ENCODE results near the gene NUMA1.

Gene NUMA1

GRCh38 chr11:72083414-72083813 lies 3.1 kb upstream of the NUMA1 start:
- TF ChIP-seq CTCF (IDR thresholded peaks at IDR 0.05) = no peak

DNA sequence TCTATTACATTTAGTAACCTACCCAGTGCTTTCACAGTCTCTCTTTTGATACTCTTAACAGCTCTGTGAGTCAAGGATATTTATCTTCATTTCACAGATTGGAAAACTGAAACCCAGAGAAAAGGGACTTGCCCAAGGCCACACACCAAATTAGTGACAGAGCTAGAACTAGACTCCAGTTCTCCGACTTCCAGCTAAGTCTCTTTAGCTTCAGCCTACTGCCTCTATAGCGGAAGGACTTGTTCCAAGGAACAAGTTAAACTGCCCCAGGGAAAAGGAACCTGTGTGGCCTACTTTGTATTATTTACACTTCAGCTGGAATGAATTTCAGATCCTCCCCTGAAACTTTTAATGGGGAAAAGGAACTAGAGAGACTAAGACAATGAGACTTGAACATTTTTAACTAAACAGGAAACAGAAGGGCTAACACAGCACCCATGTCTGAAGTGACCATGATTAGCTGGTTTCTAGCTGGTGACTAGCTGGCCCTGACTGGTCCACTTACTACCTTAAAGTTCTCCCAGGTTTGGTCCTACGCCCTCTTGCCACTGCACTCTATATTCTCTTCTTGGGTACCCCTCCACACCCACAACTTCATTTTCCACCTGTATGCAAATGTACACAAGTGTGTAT lies 1.6 kb upstream of the NUMA1 start:
- no peak for TF ChIP-seq CTCF (IDR thresholded peaks at IDR 0.05)

- no peak for TF ChIP-seq CTCF (IDR thresholded peaks at IDR 0.05)
These were observed 872 bp upstream of the NUMA1 start for GRCh38 chr11:72081184-72081644.

DNA sequence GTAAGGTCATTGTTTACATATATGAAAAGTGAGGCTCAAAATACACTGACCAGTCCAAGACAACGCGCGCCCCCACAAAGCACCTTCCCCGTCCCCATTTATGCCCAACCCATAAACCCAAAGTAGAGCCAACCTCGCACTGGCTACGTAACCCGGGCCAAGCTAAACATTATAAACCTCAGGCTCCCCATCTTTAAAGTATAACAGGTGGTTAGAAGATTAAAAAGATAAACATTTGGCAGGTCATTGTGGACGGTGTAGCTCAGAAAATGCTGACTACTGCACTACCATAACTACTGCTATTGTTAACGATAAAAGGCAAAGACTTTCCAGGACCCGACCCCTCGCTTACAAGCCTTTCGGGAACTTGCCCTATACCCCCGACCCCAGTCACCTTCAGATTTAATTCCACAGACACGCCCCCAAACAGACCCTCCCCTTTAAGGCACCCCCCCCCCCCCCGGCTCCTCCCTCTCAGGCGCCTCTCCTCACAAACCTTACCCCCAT lies 470 bp downstream of the NUMA1 start:
- TF ChIP-seq CTCF (IDR thresholded peaks at IDR 0.05) = no peak

GRCh38 chr11:72078477-72078876 lies 1.9 kb downstream of the NUMA1 start:
- TF ChIP-seq CTCF (IDR thresholded peaks at IDR 0.05) = no peak

DNA sequence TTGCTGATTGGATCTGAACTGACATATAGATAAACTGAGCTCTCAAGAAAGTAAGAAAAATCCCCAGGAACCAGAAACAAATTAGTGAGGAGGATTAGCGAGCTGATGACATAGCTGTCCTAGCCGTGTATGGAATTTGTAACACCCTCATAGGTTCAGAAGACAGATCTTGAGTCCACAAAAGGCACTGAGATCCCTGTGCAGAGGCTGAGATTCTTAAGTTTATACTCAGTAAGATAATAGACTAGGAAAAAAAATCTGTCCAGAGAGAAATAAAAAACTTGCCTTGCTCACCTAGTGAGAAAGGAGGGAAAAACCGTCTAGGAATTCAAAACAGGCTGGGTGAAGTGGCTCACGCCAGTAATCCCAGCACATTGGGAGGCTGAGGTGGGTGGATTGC lies 4.6 kb downstream of the NUMA1 start:
- TF ChIP-seq CTCF (IDR thresholded peaks at IDR 0.05) = no peak

DNA sequence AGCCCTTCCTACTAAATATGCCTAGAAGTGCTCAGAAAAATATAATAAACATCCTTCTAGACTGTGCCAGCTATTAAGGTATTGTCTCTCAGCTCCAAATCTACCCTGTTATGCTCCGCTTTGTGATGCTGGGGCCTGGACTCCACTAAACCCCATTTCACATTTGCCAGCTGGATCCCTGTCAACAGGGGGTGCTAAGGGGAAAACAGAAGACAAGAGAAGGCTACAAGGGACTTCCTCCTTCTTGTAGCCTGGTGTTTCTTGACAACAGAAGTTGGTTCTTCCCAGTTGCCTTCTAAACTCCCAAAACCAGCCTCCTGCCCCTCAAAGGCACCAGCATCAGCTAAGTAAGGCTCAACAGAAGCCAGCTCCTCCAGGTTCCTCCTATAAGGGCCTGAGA lies 5.2 kb downstream of the NUMA1 start:
- no peak for TF ChIP-seq CTCF (IDR thresholded peaks at IDR 0.05)

GRCh38 chr11:72072348-72072747 lies 8.0 kb downstream of the NUMA1 start:
- TF ChIP-seq CTCF (IDR thresholded peaks at IDR 0.05) = no peak
